ENCODE results near the gene TSACC. TPM values are rescaled to one million over a fixed set of nuclear protein-coding genes. Genes with fewer than 3 reads are reported as not detected.
"Not testable (repeated sequence)": the region's sequence is repeated elsewhere in the genome, so short reads cannot be mapped to it uniquely, and the experiment has no call there.

The TSACC gene
- total RNA-seq, 1 donor from 2014 or later: 0.25 TPM

DNA sequence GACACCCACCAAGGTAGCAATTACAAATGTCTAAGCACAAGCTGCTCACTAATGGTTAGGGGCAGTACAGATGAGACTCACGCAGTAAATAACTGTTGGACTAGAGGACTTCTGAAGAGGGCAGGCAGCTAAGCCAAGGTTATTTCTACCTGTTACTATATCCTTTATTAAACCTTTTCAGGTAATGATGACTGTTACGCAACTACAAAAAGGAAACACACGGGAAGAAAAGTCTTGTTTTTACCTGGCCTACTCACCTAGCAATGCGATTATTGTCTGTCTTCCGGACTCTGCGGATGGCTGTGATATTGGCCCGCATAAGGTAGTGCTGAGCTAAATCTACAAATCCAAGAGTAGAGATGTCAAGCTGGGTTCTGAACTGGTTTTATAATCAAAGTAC, 21.4 kb upstream of the TSACC start:
- DNase-seq (ENCODE audit: low read depth): no peak
- Histone ChIP-seq H3K36me3 (ENCODE audit: control insufficient read depth, insufficient read depth, low read length) (peaks cover 3% of the 10 kb centered on the region), H3K4me3 (ENCODE audit: low read depth, low read length) (no peak overlapping the region), H3K27me3 (ENCODE audit: control insufficient read depth, insufficient read depth, low read length) (no peaks in the 10 kb centered on the region)
- TF ChIP-seq, protein P1, sequence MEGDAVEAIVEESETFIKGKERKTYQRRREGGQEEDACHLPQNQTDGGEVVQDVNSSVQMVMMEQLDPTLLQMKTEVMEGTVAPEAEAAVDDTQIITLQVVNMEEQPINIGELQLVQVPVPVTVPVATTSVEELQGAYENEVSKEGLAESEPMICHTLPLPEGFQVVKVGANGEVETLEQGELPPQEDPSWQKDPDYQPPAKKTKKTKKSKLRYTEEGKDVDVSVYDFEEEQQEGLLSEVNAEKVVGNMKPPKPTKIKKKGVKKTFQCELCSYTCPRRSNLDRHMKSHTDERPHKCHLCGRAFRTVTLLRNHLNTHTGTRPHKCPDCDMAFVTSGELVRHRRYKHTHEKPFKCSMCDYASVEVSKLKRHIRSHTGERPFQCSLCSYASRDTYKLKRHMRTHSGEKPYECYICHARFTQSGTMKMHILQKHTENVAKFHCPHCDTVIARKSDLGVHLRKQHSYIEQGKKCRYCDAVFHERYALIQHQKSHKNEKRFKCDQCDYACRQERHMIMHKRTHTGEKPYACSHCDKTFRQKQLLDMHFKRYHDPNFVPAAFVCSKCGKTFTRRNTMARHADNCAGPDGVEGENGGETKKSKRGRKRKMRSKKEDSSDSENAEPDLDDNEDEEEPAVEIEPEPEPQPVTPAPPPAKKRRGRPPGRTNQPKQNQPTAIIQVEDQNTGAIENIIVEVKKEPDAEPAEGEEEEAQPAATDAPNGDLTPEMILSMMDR (IDR thresholded peaks at IDR 0.05; ENCODE audit: insufficient read depth, low read length, poor library complexity, severe bottlenecking): no peak

DNA sequence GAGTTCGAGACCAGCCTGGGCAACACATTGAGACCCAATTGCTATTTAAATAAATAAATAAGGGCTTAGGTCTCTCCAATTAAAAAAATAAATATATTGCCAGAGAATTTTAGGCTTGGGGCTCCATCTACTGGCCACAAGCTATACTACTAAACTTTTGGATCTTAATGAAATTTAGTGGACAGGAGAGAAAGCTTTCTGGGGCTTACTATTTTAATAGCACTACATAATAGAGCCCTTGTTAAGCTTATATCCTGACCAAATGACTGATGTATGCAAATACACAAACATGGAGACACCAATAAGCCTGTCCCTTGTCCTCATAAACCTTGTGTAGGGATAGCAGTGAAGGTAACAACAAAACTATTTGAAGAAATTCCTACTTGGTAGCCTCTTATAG, 18.7 kb upstream of the TSACC start:
- H3K27me3 ChIP-seq (ENCODE audit: control insufficient read depth, insufficient read depth, low read length): no peaks in the 10 kb centered on the region
- no peak overlapping the region for H3K4me3 ChIP-seq (ENCODE audit: low read depth, low read length)
- TF ChIP-seq, protein P1 (IDR thresholded peaks at IDR 0.05; ENCODE audit: insufficient read depth, low read length, poor library complexity, severe bottlenecking): peak; percentile 53
- no peak for DNase-seq (ENCODE audit: low read depth)
- H3K36me3 ChIP-seq (ENCODE audit: control insufficient read depth, insufficient read depth, low read length): peaks cover 2% of the 10 kb centered on the region

DNA sequence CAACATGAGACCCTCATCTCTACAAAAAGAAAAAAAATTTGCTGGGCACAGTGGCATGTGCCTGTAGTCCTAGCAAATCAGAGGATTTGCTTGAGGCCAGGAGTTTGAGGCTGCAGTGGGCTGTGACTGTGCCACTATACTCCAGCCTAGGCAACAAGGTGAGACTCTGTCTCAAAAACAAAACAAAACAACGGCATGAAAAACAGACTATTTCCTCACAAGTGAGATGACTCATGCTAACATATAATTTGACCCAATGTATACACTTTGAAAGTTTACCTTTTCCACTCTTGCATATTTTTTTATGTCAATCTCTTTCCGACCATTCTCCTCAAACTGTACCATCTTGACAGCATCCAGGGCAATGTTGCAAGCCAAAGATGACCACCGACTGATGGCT, 17.8 kb upstream of the TSACC start:
- Histone ChIP-seq H3K4me3 (ENCODE audit: low read depth, low read length) (no peak overlapping the region), H3K27me3 (ENCODE audit: control insufficient read depth, insufficient read depth, low read length) (no peaks in the 10 kb centered on the region), H3K36me3 (ENCODE audit: control insufficient read depth, insufficient read depth, low read length) (peaks cover 2% of the 10 kb centered on the region)
- DNase-seq (ENCODE audit: low read depth): no peak
- TF ChIP-seq, protein P1 (IDR thresholded peaks at IDR 0.05; ENCODE audit: insufficient read depth, low read length, poor library complexity, severe bottlenecking): no peak

DNA sequence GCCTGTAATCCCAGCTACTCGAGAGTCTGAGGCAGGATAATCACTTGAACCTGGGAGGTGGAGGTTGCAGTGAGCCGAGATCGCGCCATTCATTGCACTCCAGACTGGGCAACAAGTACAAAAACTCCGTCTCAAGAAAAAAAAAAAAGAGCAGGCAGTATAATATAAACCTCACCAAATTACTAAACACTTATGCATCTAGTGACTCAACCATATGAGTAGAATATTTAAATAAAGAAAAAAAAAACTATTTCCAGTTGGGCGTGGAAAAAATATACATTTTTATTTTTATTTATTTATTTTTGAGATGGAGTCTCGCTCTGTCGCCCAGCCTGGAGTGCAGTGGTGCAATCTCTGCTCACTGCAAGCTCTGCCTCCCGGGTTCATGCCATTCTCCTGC, 15.1 kb upstream of the TSACC start:
- H3K36me3 ChIP-seq (ENCODE audit: control insufficient read depth, insufficient read depth, low read length); H3K27me3 ChIP-seq (ENCODE audit: control insufficient read depth, insufficient read depth, low read length); DNase-seq (ENCODE audit: low read depth); H3K4me3 ChIP-seq (ENCODE audit: low read depth, low read length): not testable (repeated sequence)

DNA sequence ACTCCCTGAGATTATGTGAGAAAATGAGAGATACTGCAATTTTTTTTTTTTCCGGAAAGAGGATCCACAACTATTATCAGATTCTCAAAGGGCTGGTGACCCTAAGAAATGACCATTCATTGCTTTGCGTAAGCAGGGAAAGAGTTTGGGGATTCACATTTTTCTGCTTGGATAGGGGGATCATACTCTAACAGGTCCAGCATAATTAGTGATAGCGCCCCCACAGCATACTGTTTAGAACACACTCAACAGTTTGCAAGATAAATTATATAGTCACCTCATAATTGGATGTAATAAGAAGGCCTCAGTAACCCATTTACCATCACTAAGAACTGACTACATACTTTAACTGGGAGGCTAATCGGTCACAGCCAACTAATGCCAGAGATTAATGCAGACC, 2.1 kb upstream of the TSACC start:
- TF ChIP-seq, protein P1 (IDR thresholded peaks at IDR 0.05; ENCODE audit: insufficient read depth, low read length, poor library complexity, severe bottlenecking): peak; percentile 35
- Histone ChIP-seq H3K36me3 (ENCODE audit: control insufficient read depth, insufficient read depth, low read length) (no peaks in the 10 kb centered on the region), H3K4me3 (ENCODE audit: low read depth, low read length) (peak overlapping the region; percentile 81), H3K27me3 (ENCODE audit: control insufficient read depth, insufficient read depth, low read length) (no peaks in the 10 kb centered on the region)
- no peak for DNase-seq (ENCODE audit: low read depth)

DNA sequence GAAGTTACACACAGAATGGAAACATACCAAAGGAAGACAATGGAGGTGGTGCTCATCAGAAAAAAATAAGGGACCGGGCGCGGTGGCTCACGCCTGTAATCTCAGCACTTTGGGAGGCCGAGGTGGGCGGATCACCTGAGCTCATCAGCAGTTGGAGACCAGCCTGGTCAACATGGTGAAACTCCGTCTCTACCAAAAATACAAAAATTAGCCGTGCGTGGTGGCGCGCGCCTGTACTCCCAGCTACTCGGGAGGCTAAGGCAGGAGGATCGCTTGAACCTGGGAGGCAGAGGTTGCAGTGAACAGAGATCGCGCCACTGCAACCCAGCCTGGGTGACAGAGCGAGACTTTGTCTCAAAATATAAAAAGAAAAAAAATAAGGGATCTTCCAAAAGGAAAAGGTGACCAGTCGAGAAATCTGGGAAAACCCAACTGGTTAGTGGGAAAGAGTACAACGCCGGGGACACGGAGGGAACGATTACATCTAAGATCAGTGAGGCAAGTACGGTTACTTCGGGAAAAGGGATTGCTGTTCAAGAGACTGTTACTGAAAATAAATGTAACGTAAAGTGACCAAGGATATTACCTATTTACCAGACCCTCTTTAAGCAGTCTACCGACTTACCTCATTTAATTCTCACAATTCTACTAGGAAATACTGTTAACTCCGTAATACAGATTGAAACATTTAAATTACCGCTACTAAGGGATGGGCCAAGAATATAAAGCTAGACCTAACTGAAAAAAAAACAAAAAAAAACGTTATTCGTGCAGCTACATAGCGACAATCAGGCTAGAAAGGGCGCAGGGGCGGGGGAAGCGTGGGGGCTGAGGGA, 1.1 kb upstream of the TSACC start:
- H3K27me3 ChIP-seq (ENCODE audit: control insufficient read depth, insufficient read depth, low read length): no peaks in the 10 kb centered on the region
- peak overlapping the region; percentile 81 for H3K4me3 ChIP-seq (ENCODE audit: low read depth, low read length)
- no peaks in the 10 kb centered on the region for H3K36me3 ChIP-seq (ENCODE audit: control insufficient read depth, insufficient read depth, low read length)
- no peak for DNase-seq (ENCODE audit: low read depth)
- TF ChIP-seq, protein P1 (IDR thresholded peaks at IDR 0.05; ENCODE audit: insufficient read depth, low read length, poor library complexity, severe bottlenecking): no peak

Measured in kidney epithelial cell (primary cell).